ENCODE results near the gene ZNF417.

Gene ZNF417

GRCh38 chr19:57914531-57914930 lies 1.9 kb downstream of the ZNF417 start:
- H3K9me3 ChIP-seq (ENCODE audit: control insufficient read depth, insufficient read depth, low read depth, low read length), result no peaks in the 10 kb centered on the region; the same call in none of the 2 replicates
- TF ChIP-seq ZSCAN18 (tag by site-specific recombination; IDR thresholded peaks at IDR 0.05), result no peak
- no peak for TF ChIP-seq OSR2 (tag by site-specific recombination; IDR thresholded peaks at IDR 0.05)
- no peak for TF ChIP-seq YY1 (tag by site-specific recombination; IDR thresholded peaks at IDR 0.05)
- no peak for TF ChIP-seq ZNF239 (tag by site-specific recombination; IDR thresholded peaks at IDR 0.05)
- TF ChIP-seq TSHZ1 (tag by site-specific recombination; IDR thresholded peaks at IDR 0.05; ENCODE audit: borderline replicate concordance), result no peak
- no peak for TF ChIP-seq ZNF677 (tag by site-specific recombination; IDR thresholded peaks at IDR 0.05)
- no peak for TF ChIP-seq ZNF692 (tag by site-specific recombination; IDR thresholded peaks at IDR 0.05)
- TF ChIP-seq ZBTB6 (tag by site-specific recombination; IDR thresholded peaks at IDR 0.05), result no peak
- TF ChIP-seq REPIN1 (tag by site-specific recombination; IDR thresholded peaks at IDR 0.05; ENCODE audit: low read depth), result no peak
- no peak for TF ChIP-seq ZNF639 (tag by site-specific recombination; IDR thresholded peaks at IDR 0.05)
- no peak for TF ChIP-seq EGR2 (tag by site-specific recombination; IDR thresholded peaks at IDR 0.05; ENCODE audit: low read depth)
- no peak for TF ChIP-seq ZNF704 (tag by site-specific recombination; IDR thresholded peaks at IDR 0.05)
- TF ChIP-seq ZSCAN16 (tag by site-specific recombination; IDR thresholded peaks at IDR 0.05), result no peak
- no peak for TF ChIP-seq ZNF530 (tag by site-specific recombination; IDR thresholded peaks at IDR 0.05; ENCODE audit: low read depth)
- TF ChIP-seq ZNF391 (tag by site-specific recombination; IDR thresholded peaks at IDR 0.05; ENCODE audit: borderline replicate concordance, low read depth), result no peak
- no peak for TF ChIP-seq ZFP3 (tag by site-specific recombination; IDR thresholded peaks at IDR 0.05; ENCODE audit: low read depth)
- no peak overlapping the region for H3K27ac ChIP-seq (ENCODE audit: extremely low read depth, low read depth, low read length)
- CTCF ChIA-PET, result interaction anchor here (0.6 kb wide), 1 partner anchor 525 kb away, joined by 3 read pairs; the partner anchor contains the start of gene ZNF548
- POLR2A ChIA-PET, result no interaction called here
- H3K4me1 ChIP-seq (ENCODE audit: control insufficient read depth, insufficient read depth, low read length), result no peaks in the 10 kb centered on the region; the same call in 1 of the 2 replicates
- no peak overlapping the region for H3K4me3 ChIP-seq (ENCODE audit: low read depth, low read length)
- H3K36me3 ChIP-seq (ENCODE audit: control insufficient read depth in 2 of 2, insufficient read depth in 1 of 2, low read length in 2 of 2), result peaks cover 23 to 49% of the 10 kb centered on the region in 2 experiments; a peak in 2 of 3 replicates
